ENCODE data around the gene MTREX. TPM values are rescaled to one million over a fixed set of nuclear protein-coding genes. Genes with fewer than 3 reads are reported as not detected.

Gene MTREX
- total RNA-seq, 2 experiments from 2014 or later = 50.9 to 54.5 TPM

DNA sequence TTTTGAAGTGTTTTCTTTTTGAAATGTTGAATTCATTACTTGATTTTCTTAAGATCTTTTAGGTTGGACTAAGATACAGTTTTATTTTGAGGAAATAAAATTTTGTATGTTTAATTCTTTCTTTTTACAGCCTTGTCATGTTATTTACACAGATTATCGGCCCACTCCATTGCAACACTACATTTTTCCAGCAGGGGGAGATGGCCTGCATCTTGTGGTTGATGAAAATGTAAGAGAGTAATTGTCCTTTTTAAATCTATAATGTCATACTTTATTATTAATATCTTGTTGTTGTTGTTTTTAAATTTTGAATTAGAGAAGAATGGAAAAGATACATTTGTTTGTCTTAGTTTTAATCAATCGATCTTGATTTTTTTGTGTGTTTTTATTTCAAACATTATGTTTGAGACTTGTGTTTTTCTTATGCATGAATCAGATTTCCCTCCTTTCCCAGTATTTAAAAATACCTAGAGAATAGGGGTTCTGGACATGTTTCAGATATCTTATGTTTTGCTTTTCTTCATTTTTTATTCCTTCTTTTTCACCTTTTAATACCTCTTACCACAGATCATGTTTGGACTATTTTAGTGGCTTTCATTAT lies 36.7 kb downstream of the MTREX start:
- ChIA-PET POLR2A (no interaction called here), CTCF (no interaction called here)
- Mint-ChIP-seq H3K27ac (no peak overlapping the region), H3K9me3 (no peaks in the 10 kb centered on the region), H3K4me1 (ENCODE audit: low read depth) (peaks cover 12% of the 10 kb centered on the region), H3K4me3 (no peak overlapping the region), H3K27me3 (no peaks in the 10 kb centered on the region), H3K36me3 (ENCODE audit: low read depth) (peaks cover 84% of the 10 kb centered on the region)
- peak; percentile 73 for ATAC-seq (ENCODE audit: poor library complexity)
- Histone ChIP-seq H3K9me3 (ENCODE audit: control insufficient read depth in 1 of 2, insufficient read depth in 1 of 2, low read length in 2 of 2) (no peaks in the 10 kb centered on the region), H3K4me1 (ENCODE audit: insufficient read depth, low read length) (no peaks in the 10 kb centered on the region), H3K4me3 (ENCODE audit: low read length) (no peak overlapping the region), H3K27me3 (ENCODE audit: control insufficient read depth in 1 of 2, insufficient read depth in 2 of 2, low read length in 2 of 2) (no peaks in the 10 kb centered on the region), H3K36me3 (ENCODE audit: insufficient read depth, low read length) (peaks cover 72% of the 10 kb centered on the region), H3K27ac (ENCODE audit: low read depth in 1 of 2, low read length in 2 of 2) (no peak overlapping the region)
- TF ChIP-seq, protein P1, sequence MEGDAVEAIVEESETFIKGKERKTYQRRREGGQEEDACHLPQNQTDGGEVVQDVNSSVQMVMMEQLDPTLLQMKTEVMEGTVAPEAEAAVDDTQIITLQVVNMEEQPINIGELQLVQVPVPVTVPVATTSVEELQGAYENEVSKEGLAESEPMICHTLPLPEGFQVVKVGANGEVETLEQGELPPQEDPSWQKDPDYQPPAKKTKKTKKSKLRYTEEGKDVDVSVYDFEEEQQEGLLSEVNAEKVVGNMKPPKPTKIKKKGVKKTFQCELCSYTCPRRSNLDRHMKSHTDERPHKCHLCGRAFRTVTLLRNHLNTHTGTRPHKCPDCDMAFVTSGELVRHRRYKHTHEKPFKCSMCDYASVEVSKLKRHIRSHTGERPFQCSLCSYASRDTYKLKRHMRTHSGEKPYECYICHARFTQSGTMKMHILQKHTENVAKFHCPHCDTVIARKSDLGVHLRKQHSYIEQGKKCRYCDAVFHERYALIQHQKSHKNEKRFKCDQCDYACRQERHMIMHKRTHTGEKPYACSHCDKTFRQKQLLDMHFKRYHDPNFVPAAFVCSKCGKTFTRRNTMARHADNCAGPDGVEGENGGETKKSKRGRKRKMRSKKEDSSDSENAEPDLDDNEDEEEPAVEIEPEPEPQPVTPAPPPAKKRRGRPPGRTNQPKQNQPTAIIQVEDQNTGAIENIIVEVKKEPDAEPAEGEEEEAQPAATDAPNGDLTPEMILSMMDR (IDR thresholded peaks at IDR 0.05) = peak; percentile 94
- intact Hi-C loops (cut with DNase I, micrococcal nuclease) = loop anchor here (1.0 to 5.0 kb wide), 3 partner anchors 172 to 348 kb away; partner anchors contain the start of gene CDC20B (in 1 of the 2)
- peak; percentile 30 to 78 (median 52) for DNase-seq

GRCh38 chr5:55345327-55345726 lies 37.5 kb downstream of the MTREX start:
- H3K36me3 ChIP-seq (ENCODE audit: insufficient read depth, low read length) = peaks cover 80% of the 10 kb centered on the region
- no peak for ATAC-seq (ENCODE audit: poor library complexity)
- no peaks in the 10 kb centered on the region for H3K9me3 ChIP-seq (ENCODE audit: control insufficient read depth in 1 of 2, insufficient read depth in 1 of 2, low read length in 2 of 2)
- ChIA-PET CTCF (no interaction called here), POLR2A (no interaction called here)
- Mint-ChIP-seq H3K4me3 (no peak overlapping the region), H3K9me3 (no peaks in the 10 kb centered on the region), H3K4me1 (ENCODE audit: low read depth) (peaks cover 12% of the 10 kb centered on the region), H3K36me3 (ENCODE audit: low read depth) (peaks cover 92% of the 10 kb centered on the region), H3K27me3 (no peaks in the 10 kb centered on the region), H3K27ac (no peak overlapping the region)
- no peaks in the 10 kb centered on the region for H3K27me3 ChIP-seq (ENCODE audit: control insufficient read depth in 1 of 2, insufficient read depth in 2 of 2, low read length in 2 of 2)
- TF ChIP-seq, protein P1 (IDR thresholded peaks at IDR 0.05) = no peak
- H3K4me3 ChIP-seq (ENCODE audit: low read length) = no peak overlapping the region
- no peaks in the 10 kb centered on the region for H3K4me1 ChIP-seq (ENCODE audit: insufficient read depth, low read length)
- no peak for DNase-seq
- intact Hi-C loops (cut with DNase I, micrococcal nuclease) = loop anchor here in 1 of 2 experiments (2.0 kb wide), 1 partner anchor 347 kb away; no protein-coding TSS in a partner anchor
- H3K27ac ChIP-seq (ENCODE audit: low read depth in 1 of 2, low read length in 2 of 2) = no peak overlapping the region

DNA sequence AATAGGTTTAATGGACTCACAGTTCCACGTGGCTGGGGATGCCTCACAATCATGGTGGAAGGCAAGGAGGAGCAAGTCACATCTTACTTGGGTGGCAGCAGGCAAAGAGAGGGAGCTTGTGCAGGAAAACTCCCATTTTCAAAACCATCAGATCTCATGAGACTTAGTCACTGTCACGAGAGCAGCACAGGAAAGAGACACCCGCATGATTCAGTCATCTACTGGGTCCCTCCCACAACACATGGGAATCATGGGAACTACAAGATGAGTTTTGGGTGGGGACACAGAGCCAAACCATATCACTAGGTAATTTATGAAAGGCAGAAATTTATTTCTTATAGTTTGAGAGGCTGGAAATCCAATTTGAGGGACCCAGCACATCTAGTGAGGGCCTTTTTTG lies 40.0 kb downstream of the MTREX start:
- intact Hi-C loops (cut with DNase I, micrococcal nuclease) = no loop called here
- H3K27me3 ChIP-seq (ENCODE audit: control insufficient read depth in 1 of 2, insufficient read depth in 2 of 2, low read length in 2 of 2) = no peaks in the 10 kb centered on the region
- TF ChIP-seq, protein P1 (IDR thresholded peaks at IDR 0.05) = no peak
- H3K27me3 Mint-ChIP-seq = no peaks in the 10 kb centered on the region
- DNase-seq = no peak
- H3K36me3 ChIP-seq (ENCODE audit: insufficient read depth, low read length) = peaks cover 78% of the 10 kb centered on the region
- no peak for ATAC-seq (ENCODE audit: poor library complexity)
- no peaks in the 10 kb centered on the region for H3K9me3 ChIP-seq (ENCODE audit: control insufficient read depth in 1 of 2, insufficient read depth in 1 of 2, low read length in 2 of 2)
- POLR2A ChIA-PET = no interaction called here
- peaks cover 12% of the 10 kb centered on the region for H3K4me1 Mint-ChIP-seq (ENCODE audit: low read depth)
- no peak overlapping the region for H3K27ac Mint-ChIP-seq
- H3K4me3 ChIP-seq (ENCODE audit: low read length) = no peak overlapping the region
- H3K4me3 Mint-ChIP-seq = no peak overlapping the region
- no peak overlapping the region for H3K27ac ChIP-seq (ENCODE audit: low read depth in 1 of 2, low read length in 2 of 2)
- no peaks in the 10 kb centered on the region for H3K9me3 Mint-ChIP-seq
- H3K4me1 ChIP-seq (ENCODE audit: insufficient read depth, low read length) = no peaks in the 10 kb centered on the region
- CTCF ChIA-PET = no interaction called here
- H3K36me3 Mint-ChIP-seq (ENCODE audit: low read depth) = peaks cover 94% of the 10 kb centered on the region
